HUES48 (cell line): ENCODE measurements around the gene NPHS1.

Experiments used
- H3K27ac ChIP-seq: one replicate; pipeline ENCODE4 v1.7.0; 2013; ENCODE audit warnings: low read depth, low read length, inconsistent platforms
- H3K27me3 ChIP-seq: 2 replicates; pipeline ENCODE4 v1.6.1; 2013; ENCODE audit warnings: mild to moderate bottlenecking, low read length; ENCODE audit not compliant: control insufficient read depth, insufficient read depth
- H3K36me3 ChIP-seq: 2 replicates; pipeline ENCODE4 v1.6.1; 2013; ENCODE audit warnings: low read length; ENCODE audit not compliant: control insufficient read depth, insufficient read depth
- H3K4me1 ChIP-seq: 2 replicates; pipeline ENCODE4 v1.6.1; 2013; ENCODE audit warnings: mild to moderate bottlenecking, low read length; ENCODE audit not compliant: control insufficient read depth, insufficient read depth
- H3K4me3 ChIP-seq: 2 replicates; pipeline ENCODE4 v1.5.1; 2013; ENCODE audit warnings: mild to moderate bottlenecking, low read depth, low read length
- H3K9ac ChIP-seq: 2 replicates; pipeline ENCODE4 v1.6.1; 2013; ENCODE audit warnings: mild to moderate bottlenecking, low read depth, low read length, moderate library complexity
- H3K9me3 ChIP-seq: 2 replicates; pipeline ENCODE4 v1.6.1; 2013; ENCODE audit warnings: low read length; ENCODE audit not compliant: control insufficient read depth, insufficient read depth

NPHS1 gene

DNA sequence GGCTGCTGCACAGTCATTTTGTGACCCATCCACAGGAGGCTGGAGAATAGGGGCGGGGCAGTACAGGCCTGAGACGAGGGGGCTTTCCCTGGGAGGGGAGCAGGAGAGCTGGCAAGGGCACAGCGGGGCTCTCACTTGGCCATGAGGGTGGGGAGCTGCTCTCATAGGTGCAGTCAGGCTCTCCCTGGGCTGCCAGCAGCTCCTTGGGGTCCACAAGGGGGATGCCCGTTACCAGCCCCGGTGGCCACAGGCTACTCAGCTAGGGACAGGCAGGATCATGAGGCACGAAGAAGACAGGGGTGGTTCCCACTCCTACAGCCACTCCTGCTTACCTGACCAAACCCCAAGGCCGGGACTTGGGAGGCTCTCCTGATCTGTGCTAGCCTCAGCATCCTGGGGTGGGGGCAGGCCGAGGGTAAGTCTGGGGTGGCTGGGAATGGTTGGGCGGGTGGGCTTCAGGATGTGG is 60.5 kb downstream of the NPHS1 start:
- H3K4me1 ChIP-seq: no peaks in the 10 kb centered on the region; the same call in 1 of the 2 replicates
- H3K27me3 ChIP-seq: peaks cover 14% of the 10 kb centered on the region
- no peak overlapping the region for H3K4me3 ChIP-seq
- H3K27ac ChIP-seq: no peak overlapping the region
- H3K9ac ChIP-seq: no peak overlapping the region
- no peaks in the 10 kb centered on the region for H3K9me3 ChIP-seq
- no peaks in the 10 kb centered on the region for H3K36me3 ChIP-seq

DNA sequence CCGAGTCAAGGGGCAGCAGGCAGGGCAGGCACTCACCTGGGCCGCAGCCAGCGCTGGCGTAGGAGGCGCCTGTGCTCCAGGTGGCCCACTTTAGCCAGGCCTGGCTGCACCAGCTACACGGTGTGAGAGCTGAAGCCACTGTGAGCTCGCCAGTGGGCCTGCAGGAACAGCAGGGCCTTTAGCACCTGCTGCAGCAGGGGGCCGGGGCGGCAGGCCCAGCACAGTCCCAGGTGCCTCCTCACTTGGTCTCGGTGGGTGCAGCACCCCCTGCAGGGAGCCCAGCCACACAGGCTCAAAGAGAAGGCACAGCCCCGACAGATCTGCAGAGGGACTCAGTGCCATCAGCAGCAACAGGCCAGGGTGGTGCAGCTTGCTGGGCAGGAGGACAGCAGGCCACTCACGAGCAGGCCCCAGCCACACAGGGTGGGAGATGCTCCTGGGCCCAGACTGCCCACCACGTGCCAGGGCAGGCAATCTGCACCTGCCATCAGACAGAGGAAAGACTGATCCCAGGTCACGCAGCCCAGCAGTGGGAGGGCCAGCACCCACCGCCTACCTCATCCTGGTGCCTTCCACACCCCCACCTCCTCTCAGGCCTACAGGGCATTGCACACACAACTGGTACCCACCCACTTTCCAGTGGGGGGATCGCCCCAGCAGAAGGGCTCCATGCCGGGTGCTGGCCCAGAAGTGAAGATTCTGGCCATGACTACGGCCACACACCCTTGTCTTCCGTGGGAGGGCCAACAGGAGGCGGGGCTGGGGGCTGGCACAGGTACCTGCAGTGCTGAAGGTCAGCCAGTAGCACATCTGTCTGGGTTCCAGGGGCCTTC is 61.1 kb downstream of the NPHS1 start:
- Histone ChIP-seq H3K4me3 (no peak overlapping the region), H3K4me1 (no peaks in the 10 kb centered on the region), H3K27ac (no peak overlapping the region), H3K9ac (no peak overlapping the region), H3K27me3 (peaks cover 7% of the 10 kb centered on the region), H3K9me3 (no peaks in the 10 kb centered on the region), H3K36me3 (no peaks in the 10 kb centered on the region)

- Histone ChIP-seq H3K4me1 (peaks cover 5% of the 10 kb centered on the region; the same call in 1 of the 2 replicates), H3K36me3 (no peaks in the 10 kb centered on the region), H3K4me3 (no peak overlapping the region), H3K27ac (no peak overlapping the region), H3K27me3 (no peaks in the 10 kb centered on the region), H3K9ac (no peak overlapping the region), H3K9me3 (no peaks in the 10 kb centered on the region)
Observed at GRCh38 chr19:35789978-35790944, 62.0 kb downstream of the NPHS1 start.

DNA sequence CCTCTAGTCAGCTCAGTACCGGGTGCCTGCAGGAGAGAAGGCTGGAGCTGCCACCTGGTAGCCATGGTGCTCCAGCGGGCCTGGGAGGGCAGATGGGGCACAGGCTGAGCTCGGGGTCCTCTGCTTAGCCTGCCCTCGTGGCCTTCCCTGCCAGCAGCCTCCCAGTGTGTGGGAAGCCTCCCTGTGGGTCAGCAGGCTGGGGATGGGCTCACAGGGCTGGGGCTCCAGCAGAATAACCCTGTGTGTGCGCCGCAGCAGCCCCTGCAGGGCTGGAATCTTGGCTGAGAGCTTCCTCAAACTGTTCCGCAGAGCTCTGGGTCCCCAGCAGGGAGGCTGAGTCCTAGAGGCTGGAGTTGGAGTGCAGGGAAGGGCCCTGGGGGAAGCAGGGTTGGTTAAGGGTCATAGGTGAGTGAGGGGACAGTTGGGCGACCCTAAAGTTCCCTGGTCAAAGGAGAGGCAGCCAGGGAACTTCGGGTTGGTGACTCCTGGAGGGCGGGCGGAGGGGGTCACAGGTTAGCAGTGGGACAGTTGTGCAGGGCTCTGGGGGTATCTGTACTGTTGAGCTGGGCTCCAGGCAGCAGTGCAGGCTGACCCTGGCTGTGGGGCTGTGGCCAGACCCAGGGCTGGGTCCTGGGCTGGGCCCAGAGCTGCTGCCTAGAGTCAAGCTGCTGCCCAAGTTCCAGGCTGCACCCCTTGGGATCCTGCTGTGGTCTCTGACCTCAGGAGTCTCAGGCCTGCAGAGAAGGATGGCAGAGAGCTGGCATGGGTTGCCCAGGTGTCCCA is 62.9 kb downstream of the NPHS1 start:
- H3K27ac ChIP-seq: no peak overlapping the region
- H3K9me3 ChIP-seq: no peaks in the 10 kb centered on the region
- H3K4me1 ChIP-seq: peaks cover 5% of the 10 kb centered on the region; the same call in 1 of the 2 replicates
- no peak overlapping the region for H3K9ac ChIP-seq
- H3K36me3 ChIP-seq: no peaks in the 10 kb centered on the region
- no peaks in the 10 kb centered on the region for H3K27me3 ChIP-seq
- H3K4me3 ChIP-seq: no peak overlapping the region

DNA sequence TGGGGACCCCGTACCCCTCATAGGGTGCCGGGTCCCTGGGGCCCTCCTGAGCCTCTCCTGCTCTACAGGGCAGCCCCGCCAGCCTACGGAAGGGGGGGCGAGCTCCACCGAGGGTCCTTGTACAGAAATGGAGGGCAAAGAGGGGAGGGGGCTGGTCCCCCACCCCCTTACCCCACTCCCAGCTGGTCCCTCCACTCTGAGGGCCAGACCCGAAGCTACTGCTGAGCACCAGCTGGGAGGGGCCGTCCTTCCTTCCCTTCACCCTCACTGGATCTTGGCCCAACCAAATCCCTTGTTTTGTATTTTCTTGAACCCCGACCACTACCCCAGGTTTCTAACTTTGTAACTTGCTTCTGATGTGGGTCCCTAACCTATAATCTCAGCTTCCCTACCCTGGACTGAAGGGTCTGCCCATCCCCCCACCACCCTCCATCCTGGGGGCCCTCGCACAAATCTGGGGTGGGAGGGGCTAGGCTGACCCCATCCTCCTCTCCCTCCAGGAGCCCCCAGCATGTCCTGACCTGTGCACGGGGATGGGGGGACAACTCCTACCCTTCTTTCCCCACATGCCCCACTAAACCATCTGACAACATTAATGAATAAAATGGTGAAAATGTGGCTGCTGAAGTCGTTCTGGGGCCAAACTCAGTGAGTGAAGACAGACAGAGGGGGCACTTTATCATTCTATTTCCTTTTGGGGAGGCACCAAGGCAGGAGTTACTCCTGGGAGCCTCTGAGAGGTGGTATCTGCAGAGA is 63.9 kb downstream of the NPHS1 start:
- H3K27me3 ChIP-seq: no peaks in the 10 kb centered on the region
- H3K27ac ChIP-seq: no peak overlapping the region
- H3K36me3 ChIP-seq: no peaks in the 10 kb centered on the region
- H3K9me3 ChIP-seq: no peaks in the 10 kb centered on the region
- no peak overlapping the region for H3K9ac ChIP-seq
- no peak overlapping the region for H3K4me3 ChIP-seq
- H3K4me1 ChIP-seq: peaks cover 5% of the 10 kb centered on the region; the same call in 1 of the 2 replicates

DNA sequence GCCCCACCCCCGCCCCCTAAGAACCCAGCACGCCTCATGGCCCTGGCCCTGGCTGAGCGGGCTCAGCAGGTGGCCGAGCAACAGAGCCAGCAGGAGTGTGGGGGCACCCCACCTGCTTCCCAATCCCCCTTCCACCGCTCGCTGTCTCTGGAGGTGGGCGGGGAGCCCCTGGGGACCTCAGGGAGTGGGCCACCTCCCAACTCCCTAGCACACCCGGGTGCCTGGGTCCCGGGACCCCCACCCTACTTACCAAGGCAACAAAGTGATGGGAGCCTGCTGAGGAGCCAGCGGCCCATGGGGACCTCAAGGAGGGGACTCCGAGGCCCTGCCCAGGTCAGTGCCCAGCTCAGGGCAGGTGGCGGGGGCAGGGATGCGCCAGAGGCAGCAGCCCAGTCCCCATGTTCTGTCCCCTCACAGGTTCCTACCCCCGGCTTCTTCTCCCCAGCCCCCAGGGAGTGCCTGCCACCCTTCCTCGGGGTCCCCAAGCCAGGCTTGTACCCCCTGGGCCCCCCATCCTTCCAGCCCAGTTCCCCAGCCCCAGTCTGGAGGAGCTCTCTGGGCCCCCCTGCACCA is 65.0 kb downstream of the NPHS1 start:
- Histone ChIP-seq H3K9me3 (no peaks in the 10 kb centered on the region), H3K4me1 (peaks cover 5% of the 10 kb centered on the region; the same call in 1 of the 2 replicates), H3K27me3 (no peaks in the 10 kb centered on the region), H3K9ac (no peak overlapping the region), H3K36me3 (no peaks in the 10 kb centered on the region), H3K4me3 (no peak overlapping the region), H3K27ac (no peak overlapping the region)

GRCh38 chr19:35786299-35787160 is 65.8 kb downstream of the NPHS1 start:
- H3K9ac ChIP-seq: no peak overlapping the region
- no peaks in the 10 kb centered on the region for H3K36me3 ChIP-seq
- H3K27ac ChIP-seq: no peak overlapping the region
- H3K9me3 ChIP-seq: no peaks in the 10 kb centered on the region
- H3K27me3 ChIP-seq: no peaks in the 10 kb centered on the region
- peaks cover 5% of the 10 kb centered on the region; the same call in 1 of the 2 replicates for H3K4me1 ChIP-seq
- H3K4me3 ChIP-seq: no peak overlapping the region

GRCh38 chr19:35785339-35785627 is 67.0 kb downstream of the NPHS1 start:
- Histone ChIP-seq H3K27ac (no peak overlapping the region), H3K27me3 (no peaks in the 10 kb centered on the region), H3K9ac (no peak overlapping the region), H3K4me1 (peaks cover 8% of the 10 kb centered on the region; the same call in 1 of the 2 replicates), H3K36me3 (no peaks in the 10 kb centered on the region), H3K9me3 (no peaks in the 10 kb centered on the region), H3K4me3 (peak overlapping the region; percentile 69)

GRCh38 chr19:35784503-35785338 is 67.6 kb downstream of the NPHS1 start:
- no peaks in the 10 kb centered on the region for H3K36me3 ChIP-seq
- H3K27ac ChIP-seq: no peak overlapping the region
- H3K4me3 ChIP-seq: peak overlapping the region; percentile 69
- H3K9me3 ChIP-seq: no peaks in the 10 kb centered on the region
- peak overlapping the region; percentile 11; the same call in 1 of the 2 replicates for H3K9ac ChIP-seq
- peaks cover 8% of the 10 kb centered on the region; the same call in 1 of the 2 replicates for H3K4me1 ChIP-seq
- no peaks in the 10 kb centered on the region for H3K27me3 ChIP-seq
